Stimulated activated CD8-positive, alpha-beta memory T cell treated with anti-CD3 and anti-CD28 coated beads, Interleukin-2, amount 100 ng/mL, for 48 hours (primary cell): Measurements from ENCODE around the gene CCR2.
A peak's percentile ranks its signal among the peaks of the same experiment; 100 is the strongest.
"Not testable (repeated sequence)": the region's sequence is repeated elsewhere in the genome, so short reads cannot be mapped to it uniquely, and the experiment has no call there.

ENCODE experiments used
- DNase-seq, 2 donors: peaks; one replicate each; pipeline ENCODE4 v3.0.0-alpha.2; 2020; ENCODE audit warnings: low read depth in 2 of 2

Gene CCR2

GRCh38 chr3:46402902-46403301 is 49.0 kb downstream of the CCR2 start:
- not testable (repeated sequence) for DNase-seq

GRCh38 chr3:46405301-46406019 is 51.5 kb downstream of the CCR2 start:
- DNase-seq, result no peak

- no peak for DNase-seq
Observed at GRCh38 chr3:46406443-46406787, 52.5 kb downstream of the CCR2 start.

GRCh38 chr3:46406788-46407611 is 53.1 kb downstream of the CCR2 start, which contains the start of the genes CCR5AS and CCRL2:
TSS of gene CCR5AS (minus strand) at chr3:46407066.
TSS of gene CCRL2 (plus strand) at chr3:46407259. CDS start at chr3:46408080, 821 bp downstream.
- DNase-seq, result peak; percentile 13 to 15

- no peak for DNase-seq
Observed at GRCh38 chr3:46407970-46408369, 54.1 kb downstream of the CCR2 start.

GRCh38 chr3:46408853-46409252 is 54.9 kb downstream of the CCR2 start:
- DNase-seq, result no peak

- DNase-seq, result no peak
Observed at GRCh38 chr3:46409739-46410489, 56.0 kb downstream of the CCR2 start.
